Measurements from ENCODE around the gene SMARCA4.

DNA sequence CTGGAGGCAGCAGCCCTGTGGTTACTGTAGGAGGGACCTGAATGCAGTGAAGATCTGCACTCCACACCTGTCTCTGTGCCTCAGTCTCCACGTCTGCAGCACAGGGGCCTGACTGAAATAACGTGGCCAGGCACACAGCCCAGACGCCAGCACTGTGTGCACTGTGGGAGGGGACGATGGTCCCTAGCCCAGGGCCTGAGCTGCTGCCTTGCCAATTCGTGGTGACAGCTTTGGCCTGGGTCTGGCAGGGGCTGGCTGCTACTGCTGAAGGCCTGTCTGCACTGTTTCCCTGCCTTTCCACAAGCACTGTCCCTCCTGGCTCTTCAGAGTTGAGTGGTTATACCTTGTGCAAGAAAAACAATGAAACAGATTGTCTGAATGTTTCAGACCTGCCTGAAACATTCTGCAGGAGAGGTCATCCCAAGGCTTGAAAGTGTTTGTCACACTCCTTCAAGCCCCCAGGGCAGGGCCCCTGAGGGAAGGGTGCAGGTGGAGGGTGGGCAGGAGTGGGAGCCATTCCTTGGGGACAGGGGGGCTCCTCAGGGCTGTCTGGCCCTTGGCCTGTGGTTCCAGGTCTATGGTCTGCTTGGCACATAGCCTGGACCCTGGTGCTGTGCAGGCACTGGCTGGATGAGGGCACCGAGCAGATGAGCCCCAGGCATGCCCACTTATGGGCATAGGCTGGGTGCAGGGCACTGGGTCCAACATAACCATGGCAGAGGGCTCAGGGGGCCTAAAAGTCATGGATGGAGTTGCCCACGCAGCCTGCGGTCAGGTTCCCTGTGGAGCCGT is 89.7 kb downstream of the SMARCA4 start:
- no peak for TF ChIP-seq CTCF (IDR thresholded peaks at IDR 0.05; ENCODE audit: low read length)
- TF ChIP-seq EZH2 (IDR thresholded peaks at IDR 0.05; ENCODE audit: borderline replicate concordance, low read length): no peak

Data from OCI-LY1 (cell line).